ENCODE measurements around the gene RGS7BP. TPM values are rescaled to one million over a fixed set of nuclear protein-coding genes. Genes with fewer than 3 reads are reported as not detected.

Gene RGS7BP
- total RNA-seq, 1 experiment from 2014 or later = not detected

DNA sequence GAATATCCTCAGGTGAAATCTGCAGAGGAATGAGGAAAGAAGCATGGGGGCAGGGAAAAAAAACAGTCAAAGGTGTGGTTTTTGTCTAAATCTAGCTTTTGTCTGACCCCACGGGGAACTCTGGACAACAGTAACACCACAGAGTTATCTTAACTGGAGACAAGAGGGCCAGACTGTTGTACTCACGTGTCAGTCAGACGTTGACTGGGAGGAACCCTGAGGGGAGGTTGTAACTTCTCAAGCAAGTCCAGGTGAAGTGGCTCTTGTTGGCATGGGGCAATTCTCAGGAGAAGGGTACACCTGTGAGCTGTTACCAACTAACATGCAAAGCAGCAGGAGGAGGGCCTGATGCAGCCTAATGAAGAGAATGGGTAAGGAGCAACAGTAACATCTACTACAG lies 140.4 kb downstream of the RGS7BP start:
- RAD21 ChIA-PET (ENCODE audit: low non-redundant PET in 1 of 2, low total read pairs in 2 of 2, uncharacterized antibody in 2 of 2, unreplicated experiment in 2 of 2) = no interaction called here

More for the DNA sequence above, 140.4 kb downstream of the RGS7BP start:
- no peaks in the 10 kb centered on the region for H3K4me1 ChIP-seq (ENCODE audit: control insufficient read depth in 1 of 2, insufficient read depth in 2 of 2, low read length in 2 of 2)
- POLR2A ChIA-PET = no interaction called here
- no peaks in the 10 kb centered on the region for H3K27me3 ChIP-seq (ENCODE audit: insufficient read depth, low read length)
- no peak overlapping the region for H3K4me2 ChIP-seq (ENCODE audit: low read length)
- BruUV-seq (replicated peaks) = no TSS peak
- intact Hi-C loops (cut with micrococcal nuclease) = no loop called here
- H3K36me3 ChIP-seq (ENCODE audit: control insufficient read depth in 1 of 2, insufficient read depth in 2 of 2, low read length in 2 of 2) = no peaks in the 10 kb centered on the region
- TF ChIP-seq POLR2A (IDR thresholded peaks at IDR 0.05; ENCODE audit: borderline replicate concordance, extremely low read depth, insufficient read depth, insufficient read length) = no peak
- no peak for TF ChIP-seq CBX3 (IDR thresholded peaks at IDR 0.05; ENCODE audit: low read depth)
- TF ChIP-seq CEBPB (IDR thresholded peaks at IDR 0.05; ENCODE audit: low read depth) = no peak
- TF ChIP-seq SP1 (IDR thresholded peaks at IDR 0.05; ENCODE audit: low read depth) = no peak
- TF ChIP-seq, protein P1, sequence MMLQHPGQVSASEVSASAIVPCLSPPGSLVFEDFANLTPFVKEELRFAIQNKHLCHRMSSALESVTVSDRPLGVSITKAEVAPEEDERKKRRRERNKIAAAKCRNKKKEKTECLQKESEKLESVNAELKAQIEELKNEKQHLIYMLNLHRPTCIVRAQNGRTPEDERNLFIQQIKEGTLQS (IDR thresholded peaks at IDR 0.05) = no peak
- TF ChIP-seq EZH2 (IDR thresholded peaks at IDR 0.05) = no peak
- no peak for TF ChIP-seq YY1 (IDR thresholded peaks at IDR 0.05; ENCODE audit: extremely low read depth, insufficient replicate concordance, low read depth, low read length)
- no peak for TF ChIP-seq SIN3A (IDR thresholded peaks at IDR 0.05; ENCODE audit: low read depth)
- no peak for TF ChIP-seq ZNF274 (IDR thresholded peaks at IDR 0.05; ENCODE audit: low read depth, low read length)
- TF ChIP-seq ELF1 (IDR thresholded peaks at IDR 0.05; ENCODE audit: borderline replicate concordance, low read depth) = no peak
- TF ChIP-seq, protein P2, sequence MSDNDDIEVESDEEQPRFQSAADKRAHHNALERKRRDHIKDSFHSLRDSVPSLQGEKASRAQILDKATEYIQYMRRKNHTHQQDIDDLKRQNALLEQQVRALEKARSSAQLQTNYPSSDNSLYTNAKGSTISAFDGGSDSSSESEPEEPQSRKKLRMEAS (IDR thresholded peaks at IDR 0.05) = no peak
- TF ChIP-seq JUND (IDR thresholded peaks at IDR 0.05) = no peak
- TF ChIP-seq, protein P3, sequence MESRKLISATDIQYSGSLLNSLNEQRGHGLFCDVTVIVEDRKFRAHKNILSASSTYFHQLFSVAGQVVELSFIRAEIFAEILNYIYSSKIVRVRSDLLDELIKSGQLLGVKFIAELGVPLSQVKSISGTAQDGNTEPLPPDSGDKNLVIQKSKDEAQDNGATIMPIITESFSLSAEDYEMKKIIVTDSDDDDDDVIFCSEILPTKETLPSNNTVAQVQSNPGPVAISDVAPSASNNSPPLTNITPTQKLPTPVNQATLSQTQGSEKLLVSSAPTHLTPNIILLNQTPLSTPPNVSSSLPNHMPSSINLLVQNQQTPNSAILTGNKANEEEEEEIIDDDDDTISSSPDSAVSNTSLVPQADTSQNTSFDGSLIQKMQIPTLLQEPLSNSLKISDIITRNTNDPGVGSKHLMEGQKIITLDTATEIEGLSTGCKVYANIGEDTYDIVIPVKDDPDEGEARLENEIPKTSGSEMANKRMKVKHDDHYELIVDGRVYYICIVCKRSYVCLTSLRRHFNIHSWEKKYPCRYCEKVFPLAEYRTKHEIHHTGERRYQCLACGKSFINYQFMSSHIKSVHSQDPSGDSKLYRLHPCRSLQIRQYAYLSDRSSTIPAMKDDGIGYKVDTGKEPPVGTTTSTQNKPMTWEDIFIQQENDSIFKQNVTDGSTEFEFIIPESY (IDR thresholded peaks at IDR 0.05; ENCODE audit: extremely low read depth, insufficient replicate concordance, low read length) = no peak
- no peak for TF ChIP-seq TCF7L2 (IDR thresholded peaks at IDR 0.05; ENCODE audit: borderline replicate concordance, extremely low read depth, insufficient read depth, insufficient read length)
- no peak for TF ChIP-seq EGR1 (IDR thresholded peaks at IDR 0.05; ENCODE audit: low read depth)
- no peak for TF ChIP-seq SRF (IDR thresholded peaks at IDR 0.05; ENCODE audit: low read depth)
- 0 out of 2 replicates have a peak, but pooled peaks cover 2% of the 10 kb centered on the region for H3K9me2 ChIP-seq (ENCODE audit: insufficient read depth)
- H3K79me2 ChIP-seq (ENCODE audit: insufficient read depth, low read length) = no peaks in the 10 kb centered on the region
- no peak overlapping the region for H3K4me3 ChIP-seq (replicated peaks in 1 of 2; ENCODE audit: low read depth in 1 of 2, low read length in 2 of 2)
- no peak overlapping the region for H3K9ac ChIP-seq (ENCODE audit: low read length)
- H3K9me3 ChIP-seq (ENCODE audit: control insufficient read depth in 1 of 2, insufficient read depth in 1 of 2, low read depth in 1 of 2, low read length in 2 of 2) = no peaks in the 10 kb centered on the region
- ATAC-seq (no peak), DNase-seq (ENCODE audit: low read depth, low spot score) (no peak)
- no peak overlapping the region for H3K27ac ChIP-seq (ENCODE audit: low read depth, low read length)
- CTCF ChIA-PET = no interaction called here
- no peak overlapping the region for H2AFZ ChIP-seq (ENCODE audit: low read depth, low read length, poor library complexity, severe bottlenecking)
- H4K20me1 ChIP-seq (ENCODE audit: insufficient read depth) = no peaks in the 10 kb centered on the region
